C4-2B (cell line): Measurements from ENCODE around the gene KRT71.

ENCODE experiments used
- CTCF ChIP-seq: fragments of 450-650 bp; conservative IDR thresholded peaks from 2 replicates; pipeline ENCODE4 v1.5.1; 2017; ENCODE audit warnings: mild to moderate bottlenecking
- ZFX ChIP-seq: fragments of 450-650 bp; IDR thresholded peaks from 2 replicates; pipeline ENCODE4 v1.6.1; 2017

GRCh38 chr12:52530366-52530765 is 22.6 kb downstream of the KRT71 start:
- no peak for TF ChIP-seq CTCF
- TF ChIP-seq ZFX = no peak
